NCI-H2029 treated with DMSO at 0.1 percent for 48 hours (cell line): ENCODE measurements around the gene CATSPER2.
"Not testable (repeated sequence)": the region's sequence is repeated elsewhere in the genome, so short reads cannot be mapped to it uniquely, and the experiment has no call there.

ENCODE experiments used
- DNase-seq: peaks from one replicate; lab custom pipeline; 2025; lab: John Stamatoyannopoulos, UW

Gene CATSPER2

DNA sequence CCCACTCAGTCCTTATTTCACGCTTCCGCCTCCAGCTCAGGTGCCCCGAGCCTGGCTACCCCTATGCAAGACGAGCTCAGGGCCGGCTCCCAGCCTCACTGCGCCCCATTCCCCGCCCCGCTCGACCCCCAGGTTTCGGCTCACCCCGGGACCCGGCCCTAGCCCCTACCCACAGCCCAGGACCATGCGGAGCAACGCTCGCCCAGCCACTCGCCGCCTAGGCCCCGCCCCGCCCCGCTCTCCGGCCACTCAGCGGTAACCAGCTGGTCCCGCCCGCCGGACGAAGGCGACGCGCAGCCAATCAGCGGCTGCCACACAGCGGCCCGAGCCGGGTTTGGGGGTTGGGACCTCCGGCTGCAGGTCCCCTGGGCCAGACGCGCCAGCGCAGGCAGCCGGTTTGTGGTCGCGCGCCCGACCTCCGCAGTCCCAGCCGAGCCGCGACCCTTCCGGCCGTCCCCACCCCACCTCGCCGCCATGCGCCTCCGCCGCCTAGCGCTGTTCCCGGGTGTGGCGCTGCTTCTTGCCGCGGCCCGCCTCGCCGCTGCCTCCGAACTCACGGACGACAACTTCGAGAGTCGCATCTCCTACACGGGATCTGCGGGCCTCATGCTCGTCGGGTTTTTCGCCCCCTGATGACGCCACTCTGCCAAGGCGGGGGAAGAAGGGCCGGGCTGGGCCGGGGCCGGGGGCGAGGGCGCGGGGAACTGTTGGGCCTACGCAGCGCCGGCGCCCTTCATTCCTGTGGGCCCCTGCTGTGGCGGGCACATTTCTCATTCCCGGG is at the start of gene CATSPER2:
Gene CATSPER2, minus strand, starts transcription at position 196 of the 781 bp plus-strand sequence. CDS start 783 bp downstream, outside the sequence.
- DNase-seq = no peak

DNA sequence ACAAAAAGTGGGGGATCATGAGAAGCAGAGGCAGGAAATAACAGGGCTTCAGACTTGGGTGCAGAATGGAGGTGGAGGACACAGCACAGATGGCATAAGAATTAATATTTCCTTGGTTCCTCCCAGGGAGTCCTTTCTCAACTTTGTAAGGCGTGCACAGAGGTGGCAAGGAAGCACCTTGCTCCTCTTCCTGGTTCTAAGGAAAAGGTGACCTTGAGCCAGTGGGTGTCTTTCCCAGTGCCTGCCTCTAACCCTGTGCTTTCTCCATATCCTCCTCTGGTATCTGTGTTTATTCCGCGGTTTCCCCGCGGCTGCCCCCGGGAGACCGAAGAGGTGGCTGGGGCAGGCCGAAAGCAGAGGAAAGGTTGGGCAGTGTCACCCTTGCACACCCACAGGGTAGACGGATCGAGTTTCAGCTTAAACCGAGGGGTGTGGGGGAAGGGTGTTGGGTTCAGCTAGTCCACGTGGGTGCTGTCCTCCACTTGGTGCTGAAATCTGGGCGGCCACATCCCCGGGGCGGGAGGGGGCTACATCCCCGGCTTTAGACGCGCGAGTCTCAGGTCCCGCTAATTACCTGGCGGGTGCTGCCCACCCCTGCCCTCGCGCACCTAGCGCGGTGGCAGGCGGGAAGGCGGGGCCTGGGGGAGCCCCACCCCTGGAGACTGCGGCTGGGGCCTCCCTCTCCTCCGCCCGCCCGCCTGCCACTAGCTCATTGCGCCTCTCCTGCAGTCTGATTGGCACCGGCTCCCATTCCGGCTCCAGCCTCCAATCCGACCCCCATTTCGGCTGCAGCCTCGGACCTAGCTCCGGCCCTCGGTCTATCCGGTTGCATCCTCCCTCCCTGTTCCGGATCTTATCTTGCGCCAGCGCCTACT is 44.7 kb upstream of the CATSPER2 start, which contains the start of gene CKMT1A:
Gene CKMT1A, plus strand, starts transcription at position 712 of the 875 bp plus-strand sequence. CDS start 192 bp downstream, outside the sequence.
- not testable (repeated sequence) for DNase-seq

- DNase-seq = not testable (repeated sequence)
Observed at GRCh38 chr15:43692679-43693078, 44.0 kb upstream of the CATSPER2 start.

- DNase-seq = not testable (repeated sequence)
Observed at GRCh38 chr15:43689604-43690301, 41.1 kb upstream of the CATSPER2 start.

DNA sequence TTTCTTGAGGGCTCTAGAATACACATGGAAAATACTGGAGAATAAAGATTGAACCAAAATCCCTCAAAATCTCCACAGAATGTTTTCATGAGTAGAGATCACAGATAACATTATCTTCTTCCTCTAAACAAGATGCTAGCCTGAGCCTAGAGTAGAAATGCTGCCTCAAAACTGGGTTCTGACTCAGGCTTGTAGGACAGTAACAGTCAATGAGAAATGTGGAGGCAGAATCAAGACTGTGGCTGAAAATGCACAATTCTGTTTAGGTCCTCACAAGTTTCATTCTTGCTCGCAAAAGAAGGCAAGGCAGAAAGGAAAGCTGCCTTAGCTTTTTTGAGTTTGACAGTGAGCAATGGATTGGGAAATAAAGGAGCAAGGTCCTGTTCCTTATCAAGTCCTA is 25.5 kb upstream of the CATSPER2 start:
- DNase-seq = not testable (repeated sequence)

- not testable (repeated sequence) for DNase-seq
Observed at GRCh38 chr15:43666177-43666576, 17.5 kb upstream of the CATSPER2 start.

GRCh38 chr15:43663333-43663732 is 14.7 kb upstream of the CATSPER2 start:
- DNase-seq = not testable (repeated sequence)

DNA sequence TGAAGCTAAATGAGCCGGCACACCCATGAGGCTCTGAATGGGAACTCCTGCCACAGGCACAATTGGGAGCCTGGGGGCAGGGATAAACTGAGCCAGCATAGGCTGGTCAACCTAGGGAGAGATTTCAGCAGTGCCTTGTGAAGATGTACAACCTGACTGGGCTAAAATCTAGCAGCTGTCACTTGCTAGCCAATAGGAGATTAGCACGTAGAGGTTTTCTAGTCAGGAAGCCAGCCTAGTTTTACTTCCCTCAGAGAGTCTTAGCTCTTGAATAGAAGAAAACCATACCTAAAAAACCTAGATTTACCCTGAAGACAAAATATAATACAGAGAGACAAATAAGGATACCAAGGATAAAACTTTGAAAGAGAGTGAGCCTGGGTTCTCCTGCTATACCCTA is 13.6 kb upstream of the CATSPER2 start:
- DNase-seq = not testable (repeated sequence)

GRCh38 chr15:43659727-43660126 is 11.1 kb upstream of the CATSPER2 start:
- DNase-seq = not testable (repeated sequence)

DNA sequence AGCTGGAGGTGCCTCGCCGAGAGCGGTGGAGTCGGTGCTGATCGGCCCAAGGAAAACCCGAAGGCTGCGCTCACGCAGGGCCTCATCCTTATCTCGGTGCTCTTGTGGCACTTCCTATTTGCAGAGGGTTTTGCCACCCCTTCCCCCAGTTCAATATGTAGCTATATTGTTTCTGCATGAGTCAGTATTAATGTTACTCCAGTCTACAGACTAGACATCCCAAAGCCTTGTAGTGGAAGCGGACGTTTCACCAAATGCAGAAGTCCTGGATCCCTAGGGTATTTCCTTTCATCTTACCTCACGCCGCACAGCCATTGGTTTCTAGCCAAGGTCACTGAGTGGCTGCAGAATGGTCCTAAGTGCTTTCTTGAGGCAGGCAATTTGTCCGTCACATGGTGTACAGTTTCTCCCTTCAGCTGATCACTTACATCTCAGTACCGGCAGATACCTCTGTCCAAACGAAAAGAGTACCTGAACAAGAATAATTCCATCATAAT is 834 bp upstream of the CATSPER2 start:
- not testable (repeated sequence) for DNase-seq

DNA sequence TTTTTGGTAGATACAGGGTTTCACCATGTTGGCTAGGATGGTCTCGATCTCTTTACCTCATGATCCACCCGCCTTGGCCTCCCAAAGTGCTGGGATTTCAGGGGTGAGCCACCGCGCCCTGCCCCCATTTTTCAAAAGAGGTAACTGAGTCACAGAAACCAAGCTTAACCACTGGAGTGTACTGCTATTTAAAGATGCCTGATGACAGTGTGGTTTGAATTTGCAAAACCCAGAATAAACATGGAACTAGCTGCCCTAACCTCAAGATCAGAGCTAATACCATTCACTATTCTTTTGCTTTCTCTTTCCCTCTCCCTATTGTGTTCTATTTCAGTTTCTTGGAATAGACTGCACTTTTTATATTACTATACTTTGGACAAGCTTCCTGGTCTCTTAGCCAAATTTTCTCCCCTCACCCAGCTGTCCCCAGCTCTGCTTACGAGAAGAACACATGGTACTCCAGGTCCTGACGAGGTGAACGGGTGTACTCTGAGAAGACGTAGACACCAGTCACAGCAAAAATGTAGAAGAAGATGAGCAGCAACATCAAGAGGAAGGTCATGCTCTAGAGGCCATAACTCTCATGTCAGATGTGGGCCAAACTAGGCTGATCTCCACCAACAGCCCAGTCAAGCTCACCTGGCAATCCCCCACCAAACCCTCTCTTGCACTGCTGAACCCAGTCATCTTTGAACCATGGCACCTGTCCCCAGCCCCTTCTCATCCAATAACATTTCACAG is 10.0 kb downstream of the CATSPER2 start:
- not testable (repeated sequence) for DNase-seq

GRCh38 chr15:43626937-43627336 is 21.7 kb downstream of the CATSPER2 start:
- DNase-seq = not testable (repeated sequence)

DNA sequence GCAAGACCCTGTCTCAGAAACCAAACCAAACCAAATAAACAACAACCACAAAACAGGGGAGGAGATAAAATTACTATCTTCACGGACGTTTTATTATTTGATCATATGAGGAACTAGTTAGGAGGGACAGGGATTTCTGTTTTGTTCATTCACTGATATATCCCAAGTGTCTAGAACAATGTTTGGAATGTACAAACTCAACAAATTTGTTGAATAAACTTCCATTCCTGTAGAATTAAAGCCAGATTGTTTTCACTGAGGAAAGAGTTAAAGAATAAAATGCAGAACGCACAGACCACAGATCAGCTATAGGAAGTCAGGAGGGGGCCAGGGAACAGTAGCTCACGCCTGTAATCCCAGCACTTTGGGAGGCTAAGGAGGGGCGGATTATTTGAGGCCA is 23.5 kb downstream of the CATSPER2 start:
- DNase-seq = no peak

DNA sequence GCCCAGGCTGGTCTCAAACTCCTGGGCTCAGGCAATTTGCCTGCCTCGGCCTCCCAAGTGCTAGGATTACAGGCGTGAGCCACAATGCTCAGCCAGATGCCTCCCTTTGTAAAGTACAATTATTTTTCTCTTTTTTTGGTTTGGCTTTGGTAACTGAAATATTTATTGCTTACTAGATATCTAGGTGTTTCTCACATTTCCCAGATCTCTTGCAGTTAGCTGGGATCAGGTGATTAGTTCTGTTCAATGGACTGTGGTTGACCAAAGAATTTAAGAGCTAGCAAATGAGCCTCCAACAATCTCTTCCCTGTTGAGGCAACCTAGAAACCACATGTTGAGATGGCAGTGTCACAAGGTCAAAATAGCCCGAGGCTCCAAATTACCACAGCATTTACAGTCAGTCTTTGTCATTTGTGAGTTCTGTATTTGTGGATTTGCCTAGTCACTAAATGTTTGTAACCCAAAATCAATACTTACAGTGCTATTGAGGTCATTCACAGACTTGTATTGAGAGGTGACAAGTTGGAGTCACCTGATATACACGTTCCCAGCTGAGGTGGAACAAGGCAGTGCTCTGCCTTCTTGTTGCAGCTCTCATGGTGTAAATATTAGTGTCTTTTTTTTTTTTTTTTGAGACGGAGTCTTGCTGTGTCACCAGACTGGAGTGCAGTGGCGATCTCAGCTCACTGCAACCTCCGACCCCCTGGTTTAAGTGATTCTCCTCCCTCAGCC is 26.4 kb downstream of the CATSPER2 start:
- not testable (repeated sequence) for DNase-seq

GRCh38 chr15:43618700-43619099 is 29.9 kb downstream of the CATSPER2 start, which contains the start of gene STRC:
Gene STRC, minus strand, starts transcription at chr15:43618800. Its CDS starts 78 bp downstream, at chr15:43618722.
- DNase-seq = not testable (repeated sequence)

DNA sequence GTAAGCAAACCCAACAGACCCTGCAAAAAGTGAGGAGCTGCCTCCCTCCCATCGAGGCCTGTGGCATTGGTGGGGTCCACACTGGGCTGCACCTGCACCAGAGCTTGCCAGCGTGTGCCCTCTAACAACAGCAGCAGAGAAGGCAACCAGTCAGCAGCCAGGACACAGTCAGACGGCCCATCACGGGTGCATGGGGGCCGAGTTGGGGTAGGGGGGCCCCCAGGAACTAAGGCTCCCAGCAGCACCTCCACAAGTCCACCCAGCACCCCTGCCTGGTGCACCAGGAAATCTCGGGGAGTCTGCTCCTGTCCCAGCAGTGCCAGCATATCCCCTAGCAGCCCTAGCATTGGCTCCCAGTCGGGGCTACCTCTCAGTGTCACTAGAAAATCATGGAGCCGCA is 30.9 kb downstream of the CATSPER2 start:
- not testable (repeated sequence) for DNase-seq

DNA sequence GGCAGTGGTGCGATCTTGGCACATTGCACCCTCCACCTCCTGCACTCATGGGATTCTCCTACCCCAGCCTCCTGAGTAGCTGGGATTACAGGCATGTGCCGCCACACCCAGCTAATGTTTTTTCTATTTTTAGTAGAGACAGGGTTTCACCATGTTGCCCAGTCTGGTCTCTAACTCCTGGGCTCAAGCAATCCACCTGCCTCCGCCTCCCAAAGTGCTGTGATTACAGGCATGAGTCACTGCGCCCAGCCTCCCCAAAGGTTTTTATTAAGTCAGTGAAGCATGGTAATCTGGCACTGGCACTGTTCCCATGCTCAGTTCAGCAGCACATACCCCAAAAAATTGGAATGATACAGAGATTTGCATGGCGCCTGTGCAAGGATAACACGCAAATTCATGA is 46.4 kb downstream of the CATSPER2 start:
- DNase-seq = not testable (repeated sequence)

GRCh38 chr15:43600200-43600599 is 48.4 kb downstream of the CATSPER2 start:
- DNase-seq = not testable (repeated sequence)

GRCh38 chr15:43599131-43599530 is 49.5 kb downstream of the CATSPER2 start:
- DNase-seq = not testable (repeated sequence)
